NCI-H748 (cell line): ENCODE results near the gene QSOX2.

Experiments
- DNase-seq: peaks from one replicate; lab custom pipeline; 2025; ENCODE audit not compliant: unreplicated experiment; lab: John Stamatoyannopoulos, UW

Gene QSOX2

GRCh38 chr9:136193127-136193890 lies 52.3 kb downstream of the QSOX2 start:
- DNase-seq: no peak

GRCh38 chr9:136192289-136193126 lies 53.1 kb downstream of the QSOX2 start:
- DNase-seq: no peak

DNA sequence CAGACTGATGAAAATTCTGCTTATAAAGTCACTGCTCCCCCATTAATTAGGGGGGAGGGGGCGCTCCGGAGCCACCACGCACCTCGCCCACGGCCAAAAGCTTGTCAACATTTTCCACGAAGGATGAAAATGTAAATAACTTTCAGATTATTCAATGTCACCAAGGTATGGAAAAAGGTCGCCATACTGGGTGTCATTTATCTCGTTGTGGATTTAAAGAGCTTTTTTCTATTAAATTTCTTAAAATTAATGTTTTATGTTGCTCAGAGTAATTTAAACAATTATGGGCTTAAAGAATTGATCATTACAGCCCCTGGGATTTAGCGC lies 53.7 kb downstream of the QSOX2 start:
- no peak for DNase-seq

DNA sequence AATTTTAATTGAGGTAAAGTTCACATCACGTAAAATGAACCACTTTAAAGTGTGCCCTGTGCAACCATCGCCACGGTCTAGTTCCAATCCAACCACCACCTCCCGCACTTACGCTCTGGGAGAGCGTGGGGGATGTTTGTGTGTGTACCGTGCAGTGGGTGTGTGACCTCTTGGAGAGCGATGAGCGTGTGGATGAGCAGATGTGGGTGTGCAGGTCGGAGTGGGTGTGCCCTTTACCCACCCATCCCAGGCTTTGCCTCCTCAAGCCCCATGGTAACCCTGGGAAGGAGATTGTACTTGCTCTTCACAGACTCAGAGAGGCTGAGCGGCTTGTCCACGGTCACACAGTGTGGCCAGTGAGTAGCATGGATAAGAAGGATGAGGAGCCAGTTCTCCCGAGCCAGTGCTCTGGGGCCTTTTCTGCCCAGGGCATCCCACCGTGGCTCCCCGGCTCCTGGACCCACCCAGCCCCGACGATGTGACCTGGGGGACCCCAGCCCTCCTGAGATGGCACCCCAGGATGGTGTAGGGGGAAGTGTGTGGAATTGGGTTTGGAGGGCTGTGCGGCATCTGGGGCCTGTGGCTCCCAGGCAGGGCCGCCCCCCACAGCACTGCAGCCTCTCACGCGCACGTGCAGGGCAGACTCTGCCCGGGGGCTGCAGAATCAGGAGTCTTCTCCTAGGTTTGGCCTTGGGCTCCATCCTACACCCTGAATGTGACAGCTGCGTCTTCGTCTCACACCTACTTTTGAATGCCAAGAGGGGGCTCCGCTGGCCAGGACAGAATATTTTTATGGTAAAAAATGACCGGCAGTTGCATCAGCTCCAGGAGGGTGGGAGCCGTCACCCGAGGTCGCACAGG lies 54.3 kb downstream of the QSOX2 start:
- DNase-seq: no peak

DNA sequence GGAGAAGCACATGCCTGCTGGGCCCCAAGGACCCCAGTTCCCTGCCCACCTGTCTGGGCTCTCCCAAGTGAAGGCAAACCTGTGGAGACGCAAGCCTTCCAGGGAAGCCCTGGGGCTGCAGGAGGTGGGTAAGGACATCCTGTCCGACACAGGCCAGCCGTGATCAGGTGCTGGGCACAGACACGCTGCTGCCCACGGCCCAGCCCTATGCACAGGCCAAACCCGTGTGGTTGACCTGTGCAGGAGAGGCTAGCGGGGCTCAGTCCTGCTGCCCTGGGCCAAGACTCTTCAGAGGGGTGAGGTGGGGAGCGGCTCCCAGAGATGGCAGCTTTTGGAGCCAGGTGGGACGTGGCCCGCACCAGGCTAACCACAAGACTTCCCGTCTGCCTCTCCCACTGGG lies 55.0 kb downstream of the QSOX2 start:
- DNase-seq: no peak

- no peak for DNase-seq
Observed at GRCh38 chr9:136190237-136190601, 55.4 kb downstream of the QSOX2 start.

- no peak for DNase-seq
Observed at GRCh38 chr9:136189394-136190236, 56.0 kb downstream of the QSOX2 start.

DNA sequence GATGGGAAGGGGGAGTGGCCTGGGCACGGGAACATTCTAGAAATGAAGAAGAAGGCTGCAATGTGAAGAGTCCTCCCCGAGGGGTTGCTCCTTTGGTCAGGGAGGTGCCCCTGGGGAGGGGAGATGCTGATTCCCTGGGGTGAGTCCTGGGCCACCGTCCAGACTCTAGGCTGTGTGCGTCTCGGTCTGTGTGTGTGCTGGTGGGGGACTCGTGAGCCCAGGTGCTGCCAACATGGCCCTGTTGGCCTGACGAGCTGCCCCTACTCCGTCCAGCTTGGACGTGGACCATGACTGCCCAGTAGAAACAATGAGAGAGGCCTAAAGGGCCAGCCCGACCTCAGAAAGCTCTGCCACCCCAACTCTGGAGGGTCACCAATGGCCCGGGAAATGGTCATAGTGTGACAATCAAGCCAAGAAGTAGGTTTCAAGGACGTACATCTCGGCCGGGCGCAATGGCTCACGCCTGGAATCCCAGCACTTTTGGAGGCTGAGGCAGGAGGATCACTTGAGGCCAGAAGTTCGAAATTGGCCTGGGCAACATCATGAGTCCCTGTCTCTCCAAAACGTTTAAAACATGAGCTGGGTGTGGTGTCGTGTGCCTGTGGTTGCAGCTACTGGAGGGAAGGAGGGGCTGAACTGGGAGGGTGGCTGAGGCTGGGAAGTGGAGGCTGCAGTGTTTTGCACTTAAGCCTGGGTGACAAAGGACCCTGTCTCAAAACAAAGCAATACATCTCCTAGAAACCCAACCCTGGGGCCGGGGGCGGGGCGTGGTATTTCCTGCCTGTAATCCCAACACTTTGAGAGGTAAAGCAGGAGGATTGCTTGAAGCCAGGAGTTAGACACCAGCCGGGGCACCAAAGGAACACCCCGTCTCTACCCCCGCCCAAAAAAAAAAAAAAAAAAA lies 57.7 kb downstream of the QSOX2 start:
- peak; percentile 25 for DNase-seq

- DNase-seq: no peak
Observed at GRCh38 chr9:136187197-136187596, 58.4 kb downstream of the QSOX2 start.

- DNase-seq: no peak
Observed at GRCh38 chr9:136186386-136186785, 59.2 kb downstream of the QSOX2 start.

DNA sequence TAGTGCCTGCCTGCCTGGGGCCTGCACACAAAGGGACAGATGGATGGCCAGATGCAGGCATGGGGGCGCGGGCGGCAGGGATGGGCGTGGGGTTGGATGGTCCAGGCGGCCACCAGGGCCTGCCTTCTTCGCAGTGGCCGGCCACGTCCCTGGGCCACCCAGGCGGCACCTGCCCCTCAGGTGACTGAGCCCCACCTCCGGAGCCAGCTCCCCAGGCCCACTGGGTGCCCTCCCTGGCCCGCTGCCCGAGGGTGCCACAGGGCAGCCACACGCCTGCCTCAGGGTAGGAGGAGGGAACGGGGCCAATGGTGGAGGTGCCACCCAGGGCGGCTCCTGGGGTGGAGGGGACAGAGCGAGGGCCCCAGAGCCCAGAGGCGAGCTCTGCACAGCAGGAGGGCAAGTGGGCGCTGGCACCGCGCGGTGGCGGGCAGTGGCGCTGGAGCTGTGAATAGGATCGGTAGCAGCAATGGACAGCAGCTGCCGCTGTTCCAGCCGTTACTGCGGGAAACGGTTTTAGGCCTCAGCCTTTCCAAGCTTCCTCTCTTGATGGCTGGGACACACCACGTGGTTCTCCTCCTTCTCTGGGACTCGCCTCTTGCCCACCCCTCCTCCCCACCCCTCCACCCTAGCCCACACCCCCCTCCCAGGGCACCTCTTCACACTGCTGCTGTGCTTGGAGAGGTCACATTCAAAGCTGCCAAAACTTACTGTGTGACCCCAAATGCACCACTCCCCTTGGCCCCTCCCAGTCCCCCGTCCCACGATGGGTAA lies 59.8 kb downstream of the QSOX2 start:
- DNase-seq: no peak

DNA sequence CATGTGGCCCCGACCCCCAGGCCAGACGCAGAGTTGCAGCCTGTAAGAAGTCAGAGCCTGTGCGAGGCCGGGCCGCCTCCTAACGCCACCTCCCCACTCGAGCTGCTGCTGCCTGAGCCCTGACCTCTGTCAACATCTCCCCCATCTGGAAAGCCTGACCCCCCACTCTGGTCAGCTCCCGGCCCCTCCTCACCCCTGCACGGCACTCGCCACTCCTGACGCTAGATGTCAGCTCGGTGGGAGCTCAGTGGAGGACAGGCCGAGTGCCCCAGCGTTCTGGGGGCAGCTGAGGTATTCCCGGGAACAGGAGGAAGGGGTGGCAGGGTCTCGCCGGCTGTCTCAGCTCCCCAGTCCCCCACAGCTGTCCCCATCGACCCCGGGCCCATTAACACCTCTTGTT lies 60.5 kb downstream of the QSOX2 start:
- DNase-seq: no peak

- DNase-seq: no peak
Observed at GRCh38 chr9:136182850-136183422, 62.7 kb downstream of the QSOX2 start.

DNA sequence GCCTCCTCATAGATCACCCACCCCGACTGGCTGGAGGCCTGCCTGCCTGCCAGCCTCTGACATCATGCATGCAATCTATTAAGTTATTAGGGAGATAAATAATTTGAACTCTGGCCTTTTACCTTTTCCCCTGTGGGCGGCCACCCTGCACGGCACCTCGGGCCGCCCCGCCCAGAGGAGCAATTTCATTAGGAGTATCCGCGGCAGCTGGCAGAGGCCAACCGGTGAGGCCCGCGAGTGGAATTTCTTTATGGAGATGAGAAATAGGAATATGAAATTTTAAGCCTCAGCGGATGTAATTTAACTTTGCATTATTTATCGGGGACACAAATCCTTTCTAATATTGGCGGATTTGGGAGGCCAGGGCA lies 63.2 kb downstream of the QSOX2 start:
- no peak for DNase-seq

DNA sequence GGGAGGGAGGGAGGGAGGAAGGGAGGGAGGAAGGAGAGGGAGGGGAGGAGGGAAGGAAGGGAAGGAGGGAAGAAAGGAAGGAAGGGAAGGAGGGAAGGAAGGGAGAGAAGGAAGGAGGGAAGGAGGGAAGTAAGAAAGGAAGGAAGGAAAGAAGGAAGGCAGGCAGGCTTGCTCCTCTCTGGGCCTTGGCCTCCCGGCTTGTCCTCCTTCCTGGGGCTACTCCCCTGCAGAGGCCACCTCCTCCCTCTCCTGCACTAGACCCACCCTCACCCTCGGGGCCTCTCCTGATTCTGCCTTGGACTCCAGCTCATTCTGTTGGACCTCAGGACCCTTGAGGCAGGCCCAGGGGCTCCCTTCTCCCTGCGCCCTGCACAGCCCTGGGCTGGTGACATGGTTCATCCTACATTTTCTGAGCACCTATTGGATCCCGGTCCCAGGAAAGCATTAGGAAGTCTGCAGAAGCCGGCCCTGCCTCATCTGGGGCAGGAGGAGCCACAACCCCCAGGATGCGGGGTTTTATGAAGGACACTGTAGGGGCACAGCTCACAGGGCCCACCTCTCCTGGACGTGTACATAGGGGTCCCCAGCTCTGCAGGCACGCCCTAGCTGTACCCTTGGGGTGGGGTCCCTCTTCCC lies 63.7 kb downstream of the QSOX2 start:
- DNase-seq: no peak

DNA sequence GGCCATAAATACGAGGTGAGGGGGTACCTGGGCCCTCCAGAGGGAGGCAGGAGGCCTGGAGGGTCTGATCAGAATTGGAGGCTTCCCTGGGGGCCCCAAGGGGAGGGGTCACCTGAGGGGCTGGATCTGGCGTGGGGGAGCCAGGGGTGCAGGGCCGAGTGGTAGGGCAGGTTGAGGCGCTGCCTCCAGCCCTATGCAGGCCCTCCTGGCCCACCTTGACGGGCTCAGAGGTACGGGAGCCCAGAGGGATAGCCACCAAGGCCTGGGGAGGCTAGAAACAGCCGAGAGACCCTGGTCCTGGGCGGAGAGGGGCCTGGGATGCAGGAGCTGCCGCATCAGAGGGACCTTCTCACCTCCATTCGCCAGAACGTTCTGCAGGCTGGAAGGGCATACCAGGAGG lies 65.0 kb downstream of the QSOX2 start:
- no peak for DNase-seq

DNA sequence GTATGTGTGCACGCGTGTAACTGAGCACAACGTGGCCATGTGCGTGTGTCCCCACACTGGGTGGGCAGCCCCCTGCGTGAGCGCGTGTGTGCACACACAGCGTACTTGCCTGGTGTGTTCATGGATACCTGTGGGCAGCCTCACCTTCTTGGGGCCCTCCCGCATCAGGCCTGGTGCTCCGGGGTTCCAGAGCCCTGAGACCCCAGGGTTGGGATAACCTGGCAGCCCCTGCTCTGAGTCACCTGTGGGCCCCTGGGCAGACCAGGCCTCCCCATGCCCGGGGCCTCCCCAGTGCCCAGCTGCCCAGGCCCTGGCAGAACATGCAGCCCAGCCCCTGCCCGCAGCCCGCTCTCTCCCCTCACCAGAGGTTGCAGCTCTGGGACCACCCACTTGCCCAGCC lies 65.9 kb downstream of the QSOX2 start:
- no peak for DNase-seq

- DNase-seq: no peak
Observed at GRCh38 chr9:136179101-136179616, 66.5 kb downstream of the QSOX2 start.
